ENCODE results near the gene DGKI.

DNA sequence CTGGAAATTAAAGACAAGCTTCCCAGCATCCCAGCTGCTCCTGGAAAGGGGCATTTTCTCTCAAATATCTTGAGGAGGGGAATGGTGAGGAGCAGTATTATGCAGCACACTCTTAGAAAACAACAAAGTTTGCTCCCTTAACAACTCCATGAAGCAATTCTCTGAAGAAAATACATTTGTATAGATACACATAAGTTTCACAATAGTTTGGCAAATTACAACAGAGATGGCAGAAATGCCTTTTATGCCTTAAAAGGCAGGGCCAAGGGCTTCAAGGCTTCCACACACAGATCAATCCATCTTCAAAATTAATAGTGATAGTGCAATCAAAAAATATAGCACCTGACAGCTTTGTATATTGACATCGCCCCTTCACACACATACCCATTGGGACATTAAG is 12.2 kb downstream of the DGKI start:
- TF ChIP-seq, protein P1, sequence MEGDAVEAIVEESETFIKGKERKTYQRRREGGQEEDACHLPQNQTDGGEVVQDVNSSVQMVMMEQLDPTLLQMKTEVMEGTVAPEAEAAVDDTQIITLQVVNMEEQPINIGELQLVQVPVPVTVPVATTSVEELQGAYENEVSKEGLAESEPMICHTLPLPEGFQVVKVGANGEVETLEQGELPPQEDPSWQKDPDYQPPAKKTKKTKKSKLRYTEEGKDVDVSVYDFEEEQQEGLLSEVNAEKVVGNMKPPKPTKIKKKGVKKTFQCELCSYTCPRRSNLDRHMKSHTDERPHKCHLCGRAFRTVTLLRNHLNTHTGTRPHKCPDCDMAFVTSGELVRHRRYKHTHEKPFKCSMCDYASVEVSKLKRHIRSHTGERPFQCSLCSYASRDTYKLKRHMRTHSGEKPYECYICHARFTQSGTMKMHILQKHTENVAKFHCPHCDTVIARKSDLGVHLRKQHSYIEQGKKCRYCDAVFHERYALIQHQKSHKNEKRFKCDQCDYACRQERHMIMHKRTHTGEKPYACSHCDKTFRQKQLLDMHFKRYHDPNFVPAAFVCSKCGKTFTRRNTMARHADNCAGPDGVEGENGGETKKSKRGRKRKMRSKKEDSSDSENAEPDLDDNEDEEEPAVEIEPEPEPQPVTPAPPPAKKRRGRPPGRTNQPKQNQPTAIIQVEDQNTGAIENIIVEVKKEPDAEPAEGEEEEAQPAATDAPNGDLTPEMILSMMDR (IDR thresholded peaks at IDR 0.05) = no peak
- no peak for TF ChIP-seq EZH2 (IDR thresholded peaks at IDR 0.05; ENCODE audit: borderline replicate concordance, insufficient read depth, low read depth, low read length, poor library complexity, severe bottlenecking)

Data from B cell (primary cell).